H1 (cell line): Measurements from ENCODE around the gene CENPP. TPM values are rescaled to one million over a fixed set of nuclear protein-coding genes. Genes with fewer than 3 reads are reported as not detected.

Experiments
- CTCF ChIA-PET: fragments of 300-600 bp; sonication (Branson Sonifier 250); formaldehyde crosslinking; loops from one replicate; lab custom pipeline; 2021; ENCODE audit not compliant: partially characterized antibody; lab: Charles Lee
- POLR2A ChIA-PET: fragments of 300-600 bp; sonication (Branson Sonifier 250); formaldehyde crosslinking; loops from one replicate; lab custom pipeline; 2021; ENCODE audit warnings: inconsistent platforms; ENCODE audit not compliant: partially characterized antibody; lab: Charles Lee
- DNase-seq, 2 experiments: peaks; one replicate each; pipeline versions ENCODE4 v3.0.0 to v3.0.0-alpha.2; 2010 to 2022; ENCODE audit warnings: low spot score in 2 of 2, low read depth in 1 of 2, mixed read lengths in 1 of 2
- FAIRE-seq: peaks from 2 replicates; lab custom pipeline; 2011; peaks lifted over from hg19 to GRCh38; lab: Jason Lieb, UNC
- H2AFZ ChIP-seq: 2 replicates; pipeline ENCODE4 v1.8.1; 2012; ENCODE audit warnings: low read length, inconsistent platforms
- H2AK5ac ChIP-seq: 2 replicates; pipeline ENCODE4 v1.6.1; 2013; ENCODE audit warnings: low read depth, low read length
- H2BK120ac ChIP-seq: replicated peaks from 2 replicates; pipeline ENCODE3; 2013; ENCODE audit warnings: low read depth, low read length, inconsistent platforms
- H2BK12ac ChIP-seq: 2 replicates; pipeline ENCODE4 v1.6.1; 2013; ENCODE audit warnings: low read depth, low read length
- H2BK15ac ChIP-seq: 2 replicates; pipeline ENCODE4 v1.6.1; 2013; ENCODE audit warnings: low read length
- H2BK20ac ChIP-seq: 2 replicates; pipeline ENCODE4 v1.6.1; 2013; ENCODE audit warnings: low read length
- H2BK5ac ChIP-seq: 2 replicates; pipeline ENCODE4 v1.6.1; 2013; ENCODE audit warnings: low read depth, low read length
- H3K14ac ChIP-seq: 2 replicates; pipeline ENCODE4 v1.6.1; 2013; ENCODE audit warnings: inconsistent platforms; ENCODE audit not compliant: insufficient read length
- H3K18ac ChIP-seq: 2 replicates; pipeline ENCODE4 v1.6.1; 2013; ENCODE audit warnings: low read length; ENCODE audit errors: extremely low read depth
- H3K23ac ChIP-seq: 2 replicates; pipeline ENCODE4 v1.6.1; 2013; ENCODE audit warnings: inconsistent platforms; ENCODE audit not compliant: insufficient read length
- H3K23me2 ChIP-seq: 2 replicates; pipeline ENCODE4 v1.6.1; 2013; ENCODE audit warnings: low read depth, low read length
- H3K27ac ChIP-seq: 2 replicates; pipeline ENCODE4 v1.6.1; 2011; ENCODE audit warnings: low read depth, low read length, inconsistent platforms
- H3K27me3 ChIP-seq, 4 experiments: replicated peaks in 1 of 4; 1 replicate in 1 of 4; 2 replicates in 3 of 4; pipeline versions ENCODE4 v1.6.1 to v1.8.1; 2011 to 2013; ENCODE audit warnings: low read length in 3 of 4, mild to moderate bottlenecking in 3 of 4, inconsistent platforms in 2 of 4, mixed read lengths in 2 of 4, moderate library complexity in 1 of 4; ENCODE audit not compliant: control insufficient read depth in 3 of 4, insufficient read depth in 3 of 4; ENCODE audit errors: extremely low read depth in 1 of 4
- H3K36me3 ChIP-seq, 4 experiments: 2 replicates each; pipeline versions ENCODE4 v1.6.1 to v1.8.1; 2011 to 2013; ENCODE audit warnings: mild to moderate bottlenecking in 4 of 4, low read length in 3 of 4, moderate library complexity in 2 of 4, control low read depth in 1 of 4, inconsistent platforms in 1 of 4; ENCODE audit not compliant: insufficient read depth in 4 of 4, control insufficient read depth in 2 of 4
- H3K4ac ChIP-seq: replicated peaks from 2 replicates; pipeline ENCODE3; 2013; ENCODE audit warnings: low read length, low read depth, mixed read lengths, inconsistent platforms; ENCODE audit not compliant: insufficient read length
- H3K4me1 ChIP-seq, 4 experiments: replicated peaks in 1 of 4; 1 replicate in 1 of 4; 2 replicates in 3 of 4; pipeline versions ENCODE4 v1.6.1 to v1.8.1; 2011 to 2013; ENCODE audit warnings: low read length in 3 of 4, inconsistent platforms in 2 of 4, mixed read lengths in 1 of 4; ENCODE audit not compliant: insufficient read depth in 4 of 4, control insufficient read depth in 3 of 4
- H3K4me2 ChIP-seq, 2 experiments: 2 replicates each; pipeline versions ENCODE4 v1.6.1 to v1.8.1; 2011 to 2013; ENCODE audit warnings: low read depth in 2 of 2, low read length in 2 of 2, control low read depth in 1 of 2, inconsistent platforms in 1 of 2, mild to moderate bottlenecking in 1 of 2; ENCODE audit not compliant: insufficient read depth in 1 of 2
- H3K4me3 ChIP-seq, 4 experiments: fragments of 200-600, 300-600 bp in 1 of 4; sonication (generic), shearing (Covaris generic), sonication (Bioruptor Twin) in 1 of 4; 2 replicates each; pipeline versions ENCODE4 v1.5.1 to v1.8.1; 2011 to 2016; ENCODE audit warnings: low read length in 4 of 4, low read depth in 3 of 4, control low read depth in 2 of 4, inconsistent platforms in 2 of 4, mild to moderate bottlenecking in 2 of 4, mixed read lengths in 1 of 4, moderate library complexity in 1 of 4; ENCODE audit not compliant: insufficient read depth in 2 of 4; ENCODE audit errors: extremely low read depth in 1 of 4
- H3K56ac ChIP-seq: replicated peaks from 2 replicates; pipeline ENCODE3; 2013; ENCODE audit warnings: low read depth, mild to moderate bottlenecking, mixed read lengths, low read length, inconsistent platforms; ENCODE audit not compliant: insufficient read length
- H3K79me1 ChIP-seq: 2 replicates; pipeline ENCODE4 v1.6.1; 2013; ENCODE audit warnings: low read depth, low read length, control low read depth
- H3K79me2 ChIP-seq, 2 experiments: 2 replicates each; pipeline versions ENCODE4 v1.6.1 to v1.8.1; 2012 to 2013; ENCODE audit warnings: low read length in 2 of 2, mild to moderate bottlenecking in 2 of 2, inconsistent platforms in 1 of 2; ENCODE audit not compliant: insufficient read depth in 2 of 2, control insufficient read depth in 1 of 2
- H3K9ac ChIP-seq, 4 experiments: replicated peaks in 1 of 4; 1 replicate in 1 of 4; 2 replicates in 3 of 4; pipeline versions ENCODE4 v1.6.1 to v1.8.1; 2011 to 2013; ENCODE audit warnings: low read depth in 3 of 4, low read length in 3 of 4, control low read depth in 2 of 4, mild to moderate bottlenecking in 2 of 4, moderate library complexity in 2 of 4, inconsistent platforms in 1 of 4; ENCODE audit errors: extremely low read depth in 1 of 4
- H3K9me3 ChIP-seq, 2 experiments: 2 replicates each; pipeline versions ENCODE4 v1.6.1 to v1.8.1; 2012 to 2013; ENCODE audit warnings: mild to moderate bottlenecking in 2 of 2, moderate library complexity in 2 of 2, control low read depth in 1 of 2, inconsistent platforms in 1 of 2, low read depth in 1 of 2, low read length in 1 of 2, mixed read lengths in 1 of 2; ENCODE audit not compliant: insufficient read depth in 2 of 2
- H4K20me1 ChIP-seq, 2 experiments: replicated peaks in 1 of 2; 2 replicates each; pipeline versions ENCODE3 to v1.8.1; 2011 to 2013; ENCODE audit warnings: inconsistent platforms in 2 of 2, low read length in 2 of 2, mild to moderate bottlenecking in 1 of 2; ENCODE audit not compliant: insufficient read depth in 2 of 2, control insufficient read depth in 1 of 2
- H4K5ac ChIP-seq: 2 replicates; pipeline ENCODE4 v1.6.1; 2013; ENCODE audit warnings: low read length, low read depth, mixed read lengths, inconsistent platforms; ENCODE audit not compliant: insufficient read length
- H4K8ac ChIP-seq: 2 replicates; pipeline ENCODE4 v1.8.0; 2013; ENCODE audit warnings: mild to moderate bottlenecking, moderate library complexity, low read length, inconsistent platforms; ENCODE audit not compliant: insufficient read depth; ENCODE audit errors: extremely low read depth
- H4K91ac ChIP-seq: replicated peaks from 2 replicates; pipeline ENCODE3; 2013; ENCODE audit warnings: low read length, mixed read lengths, inconsistent platforms; ENCODE audit not compliant: insufficient read length
- CBX5 ChIP-seq: fragments of 300-800, 300-1000 bp; sonication (generic); IDR thresholded peaks from 2 replicates; pipeline ENCODE4 v1.7.1; 2016; ENCODE audit warnings: antibody characterized with exemption, low read length, low read depth
- NANOG ChIP-seq: IDR thresholded peaks from 2 replicates; pipeline ENCODE4 v1.6.1; 2011; ENCODE audit warnings: low read length, low read depth, mild to moderate bottlenecking, inconsistent platforms; ENCODE audit not compliant: insufficient read depth, poor library complexity, severe bottlenecking
- PHF8 ChIP-seq: fragments of 200-600 bp; sonication (generic); conservative IDR thresholded peaks from 2 replicates; pipeline ENCODE4 v1.7.1; 2012; ENCODE audit warnings: low read depth, mild to moderate bottlenecking, inconsistent platforms, low read length, moderate library complexity
- POLR2A ChIP-seq, 2 experiments: IDR thresholded peaks; 1 replicate in 1 of 2; 2 replicates in 1 of 2; pipeline ENCODE4 v1.6.1; 2011; ENCODE audit warnings: low read depth in 2 of 2, low read length in 2 of 2, mild to moderate bottlenecking in 2 of 2; ENCODE audit errors: control extremely low read depth in 1 of 2
- SRF ChIP-seq: IDR thresholded peaks from 2 replicates; pipeline ENCODE4 v1.6.1; 2011; ENCODE audit warnings: mild to moderate bottlenecking, low read depth, low read length, moderate library complexity
- USF2 ChIP-seq: IDR thresholded peaks from 2 replicates; pipeline ENCODE4 v1.6.1; 2011; ENCODE audit warnings: low read length, improper control_type of control experiment
- ZNF274 ChIP-seq: IDR thresholded peaks from 2 replicates; pipeline ENCODE4 v1.7.0; 2012; ENCODE audit warnings: low read length, borderline replicate concordance; ENCODE audit errors: extremely low read depth
- WGBS, 2 experiments: shearing (Covaris generic) in 1 of 2; methylation state at CpG; one replicate each; pipeline versions ENCODE4 v1.1.6 to v1.1.7; 2013 to 2015; ENCODE audit warnings: low lambda C conversion rate in 2 of 2, mixed read lengths in 2 of 2, inconsistent platforms in 1 of 2, low coverage in 1 of 2, missing lambda C conversion rate in 1 of 2; ENCODE audit not compliant: insufficient replicate concordance in 2 of 2, insufficient coverage in 1 of 2, insufficient read length in 1 of 2; ENCODE audit errors: extremely low coverage in 1 of 2, missing lambda C conversion rate in 1 of 2; 5-methylcytosine and 5-hydroxymethylcytosine counted together
- polyA plus RNA-seq, 7 experiments: library from polyadenylated mRNA; depleted of rRNA in 3 of 7; stranded (reverse) in 5 of 7; unstranded in 2 of 7; fragments of >200 nt in 5 of 7; fragments of 200-250 nt in 2 of 7; gene quantifications; 1 replicate in 5 of 7; 2 replicates in 1 of 7; 4 replicates in 1 of 7; pipeline versions ENCODE4 v1.2.1 to v1.2.3, GENCODE V29; 2011 to 2013; ENCODE audit warnings: missing spikeins in 2 of 7, mixed read lengths in 2 of 7
- total RNA-seq: library from RNA; stranded (reverse); fragmentation: NEBNext Ultra II Directional; extraction: Animal tissue kit (Norgen Biotek cat#: 25700); gene quantifications from 2 replicates; pipeline ENCODE4 v1.2.1, GENCODE V29; 2021

The CENPP gene
- total and polyA plus RNA-seq, 2 of the 8 experiments (the other 6 are each of a cell fraction or from before 2014, with no cell fraction given) = 2.7 to 10.8 TPM

- ChIA-PET POLR2A (interaction anchor here (0.9 to 3.1 kb wide), 18 partner anchors 9 to 346 kb away, joined by 3 to 16 read pairs (median 4); partner anchors contain the start of gene IPPK), CTCF (interaction anchor here (1.3 to 2.4 kb wide), 2 partner anchors 185 to 311 kb away, joined by 3 to 9 read pairs; no protein-coding TSS in a partner anchor)
These were observed 874 bp upstream of the CENPP start for GRCh38 chr9:92324889-92325268.

More at GRCh38 chr9:92324889-92325268, 874 bp upstream of the CENPP start:
- FAIRE-seq (no peak), DNase-seq (no peak)
- Histone ChIP-seq H3K56ac (no peak overlapping the region), H3K4ac (no peak overlapping the region), H4K20me1 (peaks cover 2 to 3% of the 10 kb centered on the region in 2 experiments), H3K9ac (peak overlapping the region; percentile 85 to 99 (median 98)), H3K4me2 (peak overlapping the region; percentile 80 to 87), H2AK5ac (no peak overlapping the region), H3K27me3 (no peaks in the 10 kb centered on the region), H4K8ac (peak overlapping the region; percentile 82; the same call in 1 of the 2 replicates), H2AFZ (peak overlapping the region; percentile 100; the same call in 1 of the 2 replicates), H2BK15ac (no peak overlapping the region), H2BK5ac (peak overlapping the region; percentile 99; the same call in 1 of the 2 replicates), H3K79me1 (peaks cover 2% of the 10 kb centered on the region), H4K91ac (no peak overlapping the region), H3K18ac (peak overlapping the region; percentile 40), H3K27ac (peak overlapping the region; percentile 97), H2BK12ac (no peak overlapping the region), H2BK20ac (no peak overlapping the region), H4K5ac (no peak overlapping the region), H3K14ac (no peak overlapping the region), H3K4me3 (peak overlapping the region; percentile 70 to 97 (median 92)), H3K36me3 (peaks cover 4 to 28% (median 12%) of the 10 kb centered on the region in 4 experiments; a peak in 7 of 8 replicates), H2BK120ac (no peak overlapping the region), H3K23me2 (peaks cover 7% of the 10 kb centered on the region), H3K4me1 (peaks cover 0 to 4% (median under 1%) of the 10 kb centered on the region in 4 experiments; a peak in 1 of 7 replicates), H3K9me3 (no peaks in the 10 kb centered on the region), H3K79me2 (peaks cover 0 to 14% of the 10 kb centered on the region in 2 experiments; a peak in 2 of 4 replicates), H3K23ac (no peak overlapping the region)
- 0% methylated on average over 12 of the region's 12 CpGs; no CpG with 5 or more reads in 1 of the 2 experiments for WGBS, 2 experiments
- TF ChIP-seq NANOG (no peak), SRF (no peak), USF2 (no peak), PHF8 (peak; percentile 82), ZNF274 (no peak), POLR2A (IDR thresholded peaks at IDR 0.05; ENCODE audit: control extremely low read depth in 1 of 2, low read depth in 2 of 2, low read length in 2 of 2) (no peak; a peak in 1 of 3 replicates), CBX5 (no peak)
